SHP77 treated with DMSO at 0.1 percent for 48 hours (cell line): ENCODE data around the gene ZCCHC3.
"Not testable (repeated sequence)": the region's sequence is repeated elsewhere in the genome, so short reads cannot be mapped to it uniquely, and the experiment has no call there.

ENCODE experiments used
- DNase-seq: peaks from one replicate; lab custom pipeline; 2025; lab: John Stamatoyannopoulos, UW

ZCCHC3 gene

GRCh38 chr20:297098-297924 lies at the start of gene ZCCHC3:
ZCCHC3 (plus strand) TSS chr20:297570; CDS start chr20:297587, 17 bp downstream.
- peak; percentile 89 for DNase-seq

GRCh38 chr20:251354-251753 lies 46.0 kb upstream of the ZCCHC3 start:
- DNase-seq: no peak

- no peak for DNase-seq
These were observed 44.6 kb upstream of the ZCCHC3 start for GRCh38 chr20:252801-253200.

GRCh38 chr20:253447-253846 lies 43.9 kb upstream of the ZCCHC3 start:
- DNase-seq: not testable (repeated sequence)

- DNase-seq: no peak
These were observed 40.0 kb upstream of the ZCCHC3 start, which contains the start of gene DEFB132 for GRCh38 chr20:257419-257818. DEFB132 (plus strand) TSS chr20:257724; CDS start chr20:257779, 55 bp downstream.

GRCh38 chr20:258269-258858 lies 39.0 kb upstream of the ZCCHC3 start:
- DNase-seq: no peak

GRCh38 chr20:258963-259362 lies 38.4 kb upstream of the ZCCHC3 start:
- DNase-seq: peak; percentile 25

- DNase-seq: no peak
These were observed 37.4 kb upstream of the ZCCHC3 start for GRCh38 chr20:259981-260380.

GRCh38 chr20:263701-264100 lies 33.7 kb upstream of the ZCCHC3 start:
- DNase-seq: no peak

- peak; percentile 81 for DNase-seq
These were observed 30.5 kb upstream of the ZCCHC3 start for GRCh38 chr20:266596-267562.

GRCh38 chr20:270517-270916 lies 26.9 kb upstream of the ZCCHC3 start:
- DNase-seq: no peak

GRCh38 chr20:271069-271468 lies 26.3 kb upstream of the ZCCHC3 start:
- no peak for DNase-seq

- DNase-seq: no peak
These were observed 25.8 kb upstream of the ZCCHC3 start for GRCh38 chr20:271528-271927.

- no peak for DNase-seq
These were observed 24.7 kb upstream of the ZCCHC3 start for GRCh38 chr20:272718-273117.

- DNase-seq: no peak
These were observed 23.5 kb upstream of the ZCCHC3 start for GRCh38 chr20:273884-274283.

GRCh38 chr20:275791-276190 lies 21.6 kb upstream of the ZCCHC3 start:
- no peak for DNase-seq

- DNase-seq: no peak
These were observed 20.5 kb upstream of the ZCCHC3 start for GRCh38 chr20:276620-277495.

GRCh38 chr20:277496-277781 lies 19.9 kb upstream of the ZCCHC3 start:
- DNase-seq: no peak

GRCh38 chr20:278181-278580 lies 19.2 kb upstream of the ZCCHC3 start:
- no peak for DNase-seq

- DNase-seq: no peak
These were observed 18.5 kb upstream of the ZCCHC3 start for GRCh38 chr20:278607-279571.
